ENCODE results near the gene BANF1. TPM values are rescaled to one million over a fixed set of nuclear protein-coding genes. Genes with fewer than 3 reads are reported as not detected.
A peak's percentile ranks its signal among the peaks of the same experiment; 100 is the strongest.

BANF1 gene
- total RNA-seq, 1 donor from 2014 or later = 167 TPM

GRCh38 chr11:66012946-66013761 lies 10.9 kb downstream of the BANF1 start:
- ATAC-seq (peak; percentile 38), DNase-seq (no peak)
- intact Hi-C loops (cut with DNase I) = no loop called here
- no peak for TF ChIP-seq CTCF (IDR thresholded peaks at IDR 0.05)
- Histone ChIP-seq H3K27me3 (peaks cover 18% of the 10 kb centered on the region), H3K27ac (no peak overlapping the region), H3K4me3 (no peak overlapping the region), H3K36me3 (no peaks in the 10 kb centered on the region), H3K4me1 (peaks cover 9% of the 10 kb centered on the region), H3K9me3 (no peaks in the 10 kb centered on the region)

GRCh38 chr11:66013762-66014100 lies 11.4 kb downstream of the BANF1 start:
- no peak for DNase-seq
- intact Hi-C loops (cut with DNase I) = no loop called here
- Histone ChIP-seq H3K4me1 (peaks cover 9% of the 10 kb centered on the region), H3K27me3 (peaks cover 18% of the 10 kb centered on the region), H3K27ac (no peak overlapping the region), H3K9me3 (no peaks in the 10 kb centered on the region), H3K36me3 (no peaks in the 10 kb centered on the region), H3K4me3 (no peak overlapping the region)
- no peak for ATAC-seq
- no peak for TF ChIP-seq CTCF (IDR thresholded peaks at IDR 0.05)

GRCh38 chr11:66014804-66015453 lies 12.6 kb downstream of the BANF1 start:
- no peak for ATAC-seq
- H3K27ac ChIP-seq = no peak overlapping the region

GRCh38 chr11:66015454-66015881 lies 13.2 kb downstream of the BANF1 start:
- H3K4me3 ChIP-seq = no peak overlapping the region

More at GRCh38 chr11:66014804-66015453, 12.6 kb downstream of the BANF1 start:
- Histone ChIP-seq H3K4me3 (no peak overlapping the region), H3K36me3 (no peaks in the 10 kb centered on the region), H3K4me1 (peaks cover 9% of the 10 kb centered on the region), H3K27me3 (peaks cover 18% of the 10 kb centered on the region), H3K9me3 (no peaks in the 10 kb centered on the region)
- TF ChIP-seq CTCF (IDR thresholded peaks at IDR 0.05) = no peak
- DNase-seq = no peak
- intact Hi-C loops (cut with DNase I) = no loop called here

More at GRCh38 chr11:66015454-66015881, 13.2 kb downstream of the BANF1 start:
- ATAC-seq (no peak), DNase-seq (no peak)
- Histone ChIP-seq H3K27me3 (peaks cover 18% of the 10 kb centered on the region), H3K27ac (no peak overlapping the region), H3K9me3 (no peaks in the 10 kb centered on the region), H3K4me1 (peaks cover 9% of the 10 kb centered on the region), H3K36me3 (no peaks in the 10 kb centered on the region)
- intact Hi-C loops (cut with DNase I) = no loop called here
- no peak for TF ChIP-seq CTCF (IDR thresholded peaks at IDR 0.05)
